HEK293 (cell line): ENCODE results near the gene KIF1A.

Experiments used
- CTCF ChIA-PET: fragments of 350-600 bp; formaldehyde crosslinking; extraction: SDS; loops from one replicate; lab custom pipeline; 2021; ENCODE audit warnings: antibody characterized with exemption; lab: Yijun Ruan, JAX
- POLR2A ChIA-PET: fragments of 300-600 bp; formaldehyde crosslinking; extraction: SDS; loops from one replicate; lab custom pipeline; 2020; ENCODE audit warnings: antibody characterized with exemption, inconsistent platforms; lab: Yijun Ruan, JAX
- H3K27ac ChIP-seq: fragments of 200-500 bp; sonication (Bioruptor generic); 2 replicates; pipeline ENCODE4 v1.5.1; 2014; ENCODE audit warnings: low read depth, low read length, control low read depth, inconsistent platforms; ENCODE audit errors: extremely low read depth
- H3K36me3 ChIP-seq, 2 experiments: fragments of 200-500 bp in 1 of 2; sonication (Bioruptor generic) in 1 of 2; 1 replicate in 1 of 2; 2 replicates in 1 of 2; pipeline ENCODE4 v1.5.1; 2014 to 2017; ENCODE audit warnings: inconsistent platforms in 2 of 2, low read length in 2 of 2; ENCODE audit not compliant: control insufficient read depth in 2 of 2, insufficient read depth in 1 of 2
- H3K4me1 ChIP-seq: fragments of 200-500 bp; sonication (Bioruptor generic); 2 replicates; pipeline ENCODE4 v1.5.1; 2014; ENCODE audit warnings: mild to moderate bottlenecking, low read length, inconsistent platforms; ENCODE audit not compliant: control insufficient read depth, insufficient read depth
- H3K4me3 ChIP-seq: 2 replicates; pipeline ENCODE4 v1.5.1; 2011; ENCODE audit warnings: low read depth, mild to moderate bottlenecking, control low read depth, low read length, moderate library complexity
- H3K9me3 ChIP-seq: fragments of 200-500 bp; sonication (Bioruptor generic); 2 replicates; pipeline ENCODE4 v1.5.1; 2014; ENCODE audit warnings: low read depth, low read length, inconsistent platforms; ENCODE audit not compliant: control insufficient read depth, insufficient read depth
- BCL6B ChIP-seq: fragments of 450-650 bp; formaldehyde crosslinking; IDR thresholded peaks from 2 replicates; pipeline ENCODE4 v1.5.1; 2017; ENCODE audit warnings: missing biosample characterization, missing genetic modification characterization
- IKZF3 ChIP-seq: fragments of 450-650 bp; IDR thresholded peaks from 2 replicates; pipeline ENCODE4 v1.5.0; 2018; ENCODE audit warnings: missing biosample characterization, mild to moderate bottlenecking, missing genetic modification characterization, moderate library complexity
- KLF7 ChIP-seq: fragments of 450-650 bp; formaldehyde crosslinking; IDR thresholded peaks from 2 replicates; pipeline ENCODE4 v1.5.1; 2016; ENCODE audit warnings: missing biosample characterization, missing genetic modification characterization, borderline replicate concordance
- OSR2 ChIP-seq: fragments of 450-650 bp; formaldehyde crosslinking; IDR thresholded peaks from 2 replicates; pipeline ENCODE4 v1.5.1; 2016; ENCODE audit warnings: missing biosample characterization, missing genetic modification characterization
- REPIN1 ChIP-seq: fragments of 450-650 bp; formaldehyde crosslinking; IDR thresholded peaks from 2 replicates; pipeline ENCODE4 v1.5.1; 2017; ENCODE audit warnings: missing biosample characterization, missing genetic modification characterization, low read depth
- SCRT2 ChIP-seq: fragments of 450-650 bp; formaldehyde crosslinking; IDR thresholded peaks from 2 replicates; pipeline ENCODE4 v1.5.1; 2016; ENCODE audit warnings: missing biosample characterization, missing genetic modification characterization
- SP2 ChIP-seq: fragments of 450-650 bp; formaldehyde crosslinking; IDR thresholded peaks from 2 replicates; pipeline ENCODE4 v1.5.1; 2016; ENCODE audit warnings: missing biosample characterization, missing genetic modification characterization
- TCF7L2 ChIP-seq: IDR thresholded peaks from 2 replicates; pipeline ENCODE4 v1.6.1; 2011; ENCODE audit warnings: low read depth, mild to moderate bottlenecking, inconsistent platforms, low read length, moderate library complexity, borderline replicate concordance
- ZFP69B ChIP-seq: fragments of 450-650 bp; formaldehyde crosslinking; IDR thresholded peaks from 2 replicates; pipeline ENCODE4 v1.5.1; 2016; ENCODE audit warnings: missing biosample characterization, missing genetic modification characterization
- ZNF10 ChIP-seq: fragments of 450-650 bp; formaldehyde crosslinking; IDR thresholded peaks from 2 replicates; pipeline ENCODE4 v1.5.1; 2017; ENCODE audit warnings: missing biosample characterization, missing genetic modification characterization
- ZNF138 ChIP-seq: fragments of 450-650 bp; formaldehyde crosslinking; IDR thresholded peaks from 2 replicates; pipeline ENCODE4 v1.5.1; 2016; ENCODE audit warnings: missing biosample characterization, missing genetic modification characterization, borderline replicate concordance
- ZNF157 ChIP-seq: fragments of 450-650 bp; formaldehyde crosslinking; IDR thresholded peaks from 2 replicates; pipeline ENCODE4 v1.5.1; 2016; ENCODE audit warnings: missing biosample characterization, missing genetic modification characterization
- ZNF341 ChIP-seq: fragments of 450-650 bp; formaldehyde crosslinking; IDR thresholded peaks from 2 replicates; pipeline ENCODE4; 2016; ENCODE audit warnings: low read depth, missing biosample characterization, missing genetic modification characterization
- ZNF404 ChIP-seq: fragments of 450-650 bp; formaldehyde crosslinking; IDR thresholded peaks from 2 replicates; pipeline ENCODE4 v1.5.1; 2017; ENCODE audit warnings: missing biosample characterization, missing genetic modification characterization
- ZNF558 ChIP-seq: fragments of 450-650 bp; formaldehyde crosslinking; IDR thresholded peaks from 2 replicates; pipeline ENCODE4 v1.5.1; 2016; ENCODE audit warnings: missing biosample characterization, missing genetic modification characterization
- ZNF600 ChIP-seq: fragments of 450-650 bp; formaldehyde crosslinking; IDR thresholded peaks from 2 replicates; pipeline ENCODE4 v1.5.1; 2016; ENCODE audit warnings: missing biosample characterization, missing genetic modification characterization
- ZNF791 ChIP-seq: fragments of 450-650 bp; formaldehyde crosslinking; IDR thresholded peaks from 2 replicates; pipeline ENCODE4 v1.5.1; 2016; ENCODE audit warnings: missing biosample characterization, missing genetic modification characterization
- ZNF837 ChIP-seq: fragments of 450-650 bp; formaldehyde crosslinking; IDR thresholded peaks from 2 replicates; pipeline ENCODE4 v1.5.1; 2016; ENCODE audit warnings: missing biosample characterization, missing genetic modification characterization
- ZSCAN30 ChIP-seq: fragments of 450-650 bp; IDR thresholded peaks from 2 replicates; pipeline ENCODE4 v1.5.1; 2018; ENCODE audit warnings: missing biosample characterization, mild to moderate bottlenecking, missing genetic modification characterization, moderate library complexity
- TF ChIP-seq, protein P1 (sequence below): fragments of 450-650 bp; formaldehyde crosslinking; IDR thresholded peaks from 2 replicates; pipeline ENCODE4 v1.5.1; 2016; ENCODE audit warnings: missing biosample characterization, missing genetic modification characterization
- TF ChIP-seq, protein P2 (sequence below): fragments of 450-650 bp; formaldehyde crosslinking; IDR thresholded peaks from 2 replicates; pipeline ENCODE4 v1.5.1; 2016; ENCODE audit warnings: missing biosample characterization, missing genetic modification characterization
- TF ChIP-seq, protein P3 (sequence below): fragments of 450-650 bp; formaldehyde crosslinking; IDR thresholded peaks from 2 replicates; pipeline ENCODE4 v1.5.1; 2016; ENCODE audit warnings: missing biosample characterization, missing genetic modification characterization

KIF1A gene

DNA sequence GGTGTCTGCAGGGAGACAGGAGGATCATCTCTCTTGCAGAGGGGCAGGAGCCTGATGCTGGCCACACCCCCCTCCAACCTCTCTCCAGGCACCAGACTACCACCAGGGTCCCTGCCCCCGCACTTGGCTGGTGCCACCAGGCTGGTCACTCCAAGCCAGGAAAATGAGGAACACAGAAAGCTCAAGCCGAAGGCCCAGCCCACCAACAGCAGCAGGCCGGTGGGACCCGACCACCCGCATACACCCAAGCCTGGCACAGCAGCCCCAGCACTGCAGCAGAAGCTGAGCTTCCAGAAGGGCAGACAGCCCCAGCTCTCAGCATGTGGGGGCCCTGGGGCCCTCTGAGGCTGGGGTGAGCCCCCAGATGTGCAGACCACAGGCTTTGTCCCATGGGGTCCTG, 52.7 kb downstream of the KIF1A start (continued):
- TF ChIP-seq IKZF3 (tag by site-specific recombination) (no peak), REPIN1 (tag by site-specific recombination) (no peak)
- TF ChIP-seq, protein P1, sequence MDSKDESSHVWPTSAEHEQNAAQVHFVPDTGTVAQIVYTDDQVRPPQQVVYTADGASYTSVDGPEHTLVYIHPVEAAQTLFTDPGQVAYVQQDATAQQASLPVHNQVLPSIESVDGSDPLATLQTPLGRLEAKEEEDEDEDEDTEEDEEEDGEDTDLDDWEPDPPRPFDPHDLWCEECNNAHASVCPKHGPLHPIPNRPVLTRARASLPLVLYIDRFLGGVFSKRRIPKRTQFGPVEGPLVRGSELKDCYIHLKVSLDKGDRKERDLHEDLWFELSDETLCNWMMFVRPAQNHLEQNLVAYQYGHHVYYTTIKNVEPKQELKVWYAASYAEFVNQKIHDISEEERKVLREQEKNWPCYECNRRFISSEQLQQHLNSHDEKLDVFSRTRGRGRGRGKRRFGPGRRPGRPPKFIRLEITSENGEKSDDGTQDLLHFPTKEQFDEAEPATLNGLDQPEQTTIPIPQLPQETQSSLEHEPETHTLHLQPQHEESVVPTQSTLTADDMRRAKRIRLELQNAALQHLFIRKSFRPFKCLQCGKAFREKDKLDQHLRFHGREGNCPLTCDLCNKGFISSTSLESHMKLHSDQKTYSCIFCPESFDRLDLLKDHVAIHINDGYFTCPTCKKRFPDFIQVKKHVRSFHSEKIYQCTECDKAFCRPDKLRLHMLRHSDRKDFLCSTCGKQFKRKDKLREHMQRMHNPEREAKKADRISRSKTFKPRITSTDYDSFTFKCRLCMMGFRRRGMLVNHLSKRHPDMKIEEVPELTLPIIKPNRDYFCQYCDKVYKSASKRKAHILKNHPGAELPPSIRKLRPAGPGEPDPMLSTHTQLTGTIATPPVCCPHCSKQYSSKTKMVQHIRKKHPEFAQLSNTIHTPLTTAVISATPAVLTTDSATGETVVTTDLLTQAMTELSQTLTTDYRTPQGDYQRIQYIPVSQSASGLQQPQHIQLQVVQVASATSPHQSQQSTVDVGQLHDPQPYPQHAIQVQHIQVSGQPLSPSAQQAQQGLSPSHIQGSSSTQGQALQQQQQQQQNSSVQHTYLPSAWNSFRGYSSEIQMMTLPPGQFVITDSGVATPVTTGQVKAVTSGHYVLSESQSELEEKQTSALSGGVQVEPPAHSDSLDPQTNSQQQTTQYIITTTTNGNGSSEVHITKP (tag by site-specific recombination), result no peak

DNA sequence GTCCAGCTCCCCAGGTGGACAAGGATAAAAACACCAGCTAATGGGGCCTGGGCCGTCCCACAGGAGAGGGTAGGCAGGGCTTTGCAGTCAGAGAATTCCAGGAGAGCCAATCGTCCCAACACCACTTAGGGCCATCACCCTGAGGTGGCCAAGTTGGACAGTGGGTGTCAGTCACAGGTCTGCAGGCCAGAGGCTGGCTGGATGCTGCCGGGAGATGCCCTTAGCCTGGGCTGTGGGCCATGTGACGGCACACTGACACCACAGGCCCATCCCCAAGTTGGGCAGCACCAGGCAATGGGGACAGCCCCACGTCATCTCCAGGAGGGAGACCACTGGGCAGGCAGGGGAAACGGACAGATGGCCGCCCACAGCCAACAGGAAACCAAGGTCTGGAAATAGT, 53.9 kb downstream of the KIF1A start:
- Histone ChIP-seq H3K9me3 (no peaks in the 10 kb centered on the region), H3K4me3 (no peak overlapping the region), H3K4me1 (no peaks in the 10 kb centered on the region), H3K36me3 (peaks cover 0 to 56% of the 10 kb centered on the region in 2 experiments; a peak in 1 of 3 replicates), H3K27ac (no peak overlapping the region)
- ChIA-PET POLR2A (no interaction called here), CTCF (no interaction called here)
- no peak for TF ChIP-seq ZNF341 (tag by site-specific recombination)
- no peak for TF ChIP-seq ZNF404
- TF ChIP-seq TCF7L2, result no peak
- no peak for TF ChIP-seq OSR2 (tag by site-specific recombination)
- no peak for TF ChIP-seq SCRT2
- TF ChIP-seq ZFP69B, result no peak
- TF ChIP-seq SP2 (tag by site-specific recombination), result no peak
- TF ChIP-seq KLF7 (tag by site-specific recombination), result no peak
- no peak for TF ChIP-seq ZNF157 (tag by site-specific recombination)
- TF ChIP-seq BCL6B (tag by site-specific recombination), result no peak
- TF ChIP-seq, protein P2, sequence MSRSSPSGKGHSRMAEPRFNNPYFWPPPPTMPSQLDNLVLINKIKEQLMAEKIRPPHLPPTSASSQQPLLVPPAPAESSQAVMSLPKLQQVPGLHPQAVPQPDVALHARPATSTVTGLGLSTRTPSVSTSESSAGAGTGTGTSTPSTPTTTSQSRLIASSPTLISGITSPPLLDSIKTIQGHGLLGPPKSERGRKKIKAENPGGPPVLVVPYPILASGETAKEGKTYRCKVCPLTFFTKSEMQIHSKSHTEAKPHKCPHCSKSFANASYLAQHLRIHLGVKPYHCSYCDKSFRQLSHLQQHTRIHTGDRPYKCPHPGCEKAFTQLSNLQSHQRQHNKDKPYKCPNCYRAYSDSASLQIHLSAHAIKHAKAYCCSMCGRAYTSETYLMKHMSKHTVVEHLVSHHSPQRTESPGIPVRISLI, result no peak
- no peak for TF ChIP-seq ZNF791 (tag by site-specific recombination)
- TF ChIP-seq ZNF558 (tag by site-specific recombination), result no peak
- TF ChIP-seq ZNF10 (tag by site-specific recombination), result no peak
- TF ChIP-seq, protein P3, sequence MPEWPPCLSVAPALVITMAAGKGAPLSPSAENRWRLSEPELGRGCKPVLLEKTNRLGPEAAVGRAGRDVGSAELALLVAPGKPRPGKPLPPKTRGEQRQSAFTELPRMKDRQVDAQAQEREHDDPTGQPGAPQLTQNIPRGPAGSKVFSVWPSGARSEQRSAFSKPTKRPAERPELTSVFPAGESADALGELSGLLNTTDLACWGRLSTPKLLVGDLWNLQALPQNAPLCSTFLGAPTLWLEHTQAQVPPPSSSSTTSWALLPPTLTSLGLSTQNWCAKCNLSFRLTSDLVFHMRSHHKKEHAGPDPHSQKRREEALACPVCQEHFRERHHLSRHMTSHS, result no peak
- TF ChIP-seq ZNF837, result no peak
- no peak for TF ChIP-seq ZSCAN30 (tag by site-specific recombination)
- TF ChIP-seq ZNF600, result no peak
- no peak for TF ChIP-seq ZNF138
